SJCRH30 (cell line): ENCODE measurements around the gene ADGRG4. TPM values are rescaled to one million over a fixed set of nuclear protein-coding genes. Genes with fewer than 3 reads are reported as not detected.
"Not testable (repeated sequence)": the region's sequence is repeated elsewhere in the genome, so short reads cannot be mapped to it uniquely, and the experiment has no call there.

Experiments
- DNase-seq, 2 experiments: peaks; one replicate each; pipeline ENCODE4 v3.0.0-alpha.2; 2015 to 2020
- H3K27ac ChIP-seq: fragments of 250-450 bp; sonication (Bioruptor Pico); 2 replicates; pipeline ENCODE4 v1.5.1; 2020; ENCODE audit warnings: mild to moderate bottlenecking, moderate library complexity
- H3K27me3 ChIP-seq: fragments of 250-450 bp; sonication (Bioruptor Pico); 2 replicates; pipeline ENCODE4 v1.5.1; 2020; ENCODE audit warnings: mild to moderate bottlenecking, moderate library complexity
- H3K36me3 ChIP-seq: fragments of 250-450 bp; sonication (Bioruptor Pico); 2 replicates; pipeline ENCODE4 v1.5.1; 2020; ENCODE audit warnings: mild to moderate bottlenecking, moderate library complexity
- H3K4me1 ChIP-seq: fragments of 250-450 bp; sonication (Bioruptor Pico); 2 replicates; pipeline ENCODE4 v1.5.1; 2020; ENCODE audit warnings: mild to moderate bottlenecking, moderate library complexity
- H3K4me3 ChIP-seq: fragments of 250-450 bp; sonication (Bioruptor Pico); 2 replicates; pipeline ENCODE4 v1.5.1; 2020; ENCODE audit warnings: mild to moderate bottlenecking, moderate library complexity
- H3K9me3 ChIP-seq: fragments of 250-450 bp; sonication (Bioruptor Pico); replicated peaks from 2 replicates; pipeline ENCODE4 v1.5.1; 2020; ENCODE audit warnings: mild to moderate bottlenecking, moderate library complexity
- total RNA-seq: library from RNA; depleted of rRNA; stranded (reverse); fragments of >200 nt; shearing (Covaris generic); gene quantifications from 2 replicates; pipeline ENCODE4 v1.2.3, GENCODE V29; 2014; rRNA removed

Gene ADGRG4, protein sequence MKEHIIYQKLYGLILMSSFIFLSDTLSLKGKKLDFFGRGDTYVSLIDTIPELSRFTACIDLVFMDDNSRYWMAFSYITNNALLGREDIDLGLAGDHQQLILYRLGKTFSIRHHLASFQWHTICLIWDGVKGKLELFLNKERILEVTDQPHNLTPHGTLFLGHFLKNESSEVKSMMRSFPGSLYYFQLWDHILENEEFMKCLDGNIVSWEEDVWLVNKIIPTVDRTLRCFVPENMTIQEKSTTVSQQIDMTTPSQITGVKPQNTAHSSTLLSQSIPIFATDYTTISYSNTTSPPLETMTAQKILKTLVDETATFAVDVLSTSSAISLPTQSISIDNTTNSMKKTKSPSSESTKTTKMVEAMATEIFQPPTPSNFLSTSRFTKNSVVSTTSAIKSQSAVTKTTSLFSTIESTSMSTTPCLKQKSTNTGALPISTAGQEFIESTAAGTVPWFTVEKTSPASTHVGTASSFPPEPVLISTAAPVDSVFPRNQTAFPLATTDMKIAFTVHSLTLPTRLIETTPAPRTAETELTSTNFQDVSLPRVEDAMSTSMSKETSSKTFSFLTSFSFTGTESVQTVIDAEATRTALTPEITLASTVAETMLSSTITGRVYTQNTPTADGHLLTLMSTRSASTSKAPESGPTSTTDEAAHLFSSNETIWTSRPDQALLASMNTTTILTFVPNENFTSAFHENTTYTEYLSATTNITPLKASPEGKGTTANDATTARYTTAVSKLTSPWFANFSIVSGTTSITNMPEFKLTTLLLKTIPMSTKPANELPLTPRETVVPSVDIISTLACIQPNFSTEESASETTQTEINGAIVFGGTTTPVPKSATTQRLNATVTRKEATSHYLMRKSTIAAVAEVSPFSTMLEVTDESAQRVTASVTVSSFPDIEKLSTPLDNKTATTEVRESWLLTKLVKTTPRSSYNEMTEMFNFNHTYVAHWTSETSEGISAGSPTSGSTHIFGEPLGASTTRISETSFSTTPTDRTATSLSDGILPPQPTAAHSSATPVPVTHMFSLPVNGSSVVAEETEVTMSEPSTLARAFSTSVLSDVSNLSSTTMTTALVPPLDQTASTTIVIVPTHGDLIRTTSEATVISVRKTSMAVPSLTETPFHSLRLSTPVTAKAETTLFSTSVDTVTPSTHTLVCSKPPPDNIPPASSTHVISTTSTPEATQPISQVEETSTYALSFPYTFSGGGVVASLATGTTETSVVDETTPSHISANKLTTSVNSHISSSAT (N-terminal part only)
- not detected in 2 replicates for total RNA-seq

DNA sequence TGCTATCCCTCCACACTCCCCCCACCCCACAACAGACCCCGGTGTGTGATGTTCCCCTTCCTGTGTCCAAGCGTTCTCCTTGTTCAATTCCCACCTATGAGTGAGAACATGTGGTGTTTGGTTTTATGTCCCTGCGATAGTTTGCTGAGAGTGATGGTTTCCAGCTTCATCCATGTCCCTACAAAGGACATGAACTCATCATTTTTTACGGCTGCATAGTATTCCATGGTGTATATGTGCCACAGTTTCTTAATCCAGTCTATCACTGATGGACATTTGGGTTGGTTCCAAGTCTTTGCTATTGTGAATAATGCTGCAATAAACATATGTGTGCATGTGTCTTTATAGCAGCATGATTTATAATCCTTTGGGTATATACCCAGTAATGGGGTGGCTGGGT, at the start of gene ADGRG4:
Gene ADGRG4, plus strand, starts transcription at position 243 of the 400 bp plus-strand sequence. CDS start 7,815 bp downstream, outside the sequence.
- H3K4me3 ChIP-seq, H3K27ac ChIP-seq, DNase-seq: not testable (repeated sequence)

DNA sequence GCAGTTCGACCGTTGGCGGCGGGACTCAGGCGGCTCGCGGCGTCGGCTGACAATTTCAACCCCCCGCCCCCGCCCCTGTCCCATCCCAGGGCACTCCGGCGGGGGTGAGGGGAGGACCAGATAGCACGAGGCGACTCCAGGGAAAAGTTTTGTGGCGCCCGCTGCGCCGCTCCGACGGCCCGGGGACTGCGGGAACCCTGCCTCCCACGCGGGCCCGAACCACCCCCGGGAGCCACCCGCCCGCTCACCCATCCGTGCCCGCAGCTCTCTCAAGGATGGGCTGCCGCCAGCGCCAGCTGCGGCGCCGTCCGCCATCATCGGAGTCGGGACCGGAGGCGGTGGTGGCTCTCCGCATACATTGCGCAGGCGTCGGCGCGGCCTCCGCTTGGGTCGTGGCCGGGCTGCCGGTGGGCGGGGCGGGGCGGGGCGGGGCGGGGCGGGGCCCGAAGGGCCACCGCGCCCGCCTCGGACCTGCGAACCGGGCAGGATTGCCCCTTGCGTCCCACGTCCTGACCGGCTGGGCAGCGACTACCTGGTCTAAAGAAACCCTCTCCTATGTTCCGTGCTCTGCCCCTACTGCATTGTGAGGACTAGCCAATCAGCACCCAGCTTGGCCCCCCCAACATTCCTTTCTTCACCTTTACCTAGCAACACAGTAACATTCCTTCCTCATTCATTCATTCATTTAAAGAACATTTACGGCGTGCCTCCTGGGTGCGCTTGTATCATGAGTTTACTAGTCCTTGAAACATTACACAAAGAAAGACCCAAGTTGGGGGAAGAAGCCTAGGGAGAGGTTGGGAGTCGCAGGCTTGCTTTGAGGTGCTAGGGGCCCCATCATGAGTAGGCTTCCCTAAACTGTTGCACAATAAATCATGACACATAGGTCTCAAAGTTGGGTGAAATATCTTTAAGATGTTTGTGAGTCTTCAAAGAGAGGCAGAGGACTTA, 49.4 kb upstream of the ADGRG4 start, which contains the start of gene MAP7D3:
Gene MAP7D3, minus strand, starts transcription at position 360 of the 951 bp plus-strand sequence. Its CDS starts 42 bp downstream, at position 318.
- Histone ChIP-seq H3K4me3 (peak within 1 kb of the TSS; percentile 97), H3K36me3 (no peaks in the 10 kb centered on the region), H3K4me1 (no peaks in the 10 kb centered on the region; the same call in 1 of the 2 replicates), H3K27ac (peak within 1 kb of the TSS; percentile 74), H3K27me3 (no peaks in the 10 kb centered on the region), H3K9me3 (no peaks in the 10 kb centered on the region)
- DNase-seq: peak; percentile 58 to 71

More for the DNA sequence above, at the start of gene ADGRG4:
- not testable (repeated sequence) for H3K36me3 ChIP-seq, H3K27me3 ChIP-seq, H3K4me1 ChIP-seq, H3K9me3 ChIP-seq

DNA sequence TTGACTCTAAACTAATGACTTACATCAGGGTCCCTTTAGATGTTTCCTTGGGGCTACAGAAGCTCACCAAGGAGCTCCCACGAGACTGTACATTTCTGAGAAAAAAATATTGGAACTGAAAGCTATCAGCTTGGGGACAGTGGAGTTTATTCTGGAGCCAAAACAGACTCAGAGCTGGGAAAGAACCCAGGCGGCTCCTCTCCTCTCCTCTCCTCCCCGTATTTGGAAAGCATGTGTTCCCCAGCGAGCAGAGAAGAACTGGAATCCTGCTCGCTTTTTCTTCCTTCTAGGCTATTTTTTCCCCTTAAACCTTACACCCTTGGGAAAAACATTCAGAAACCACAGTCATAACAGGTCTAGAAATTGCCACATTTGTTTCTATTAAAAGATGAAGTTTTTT, 45.2 kb upstream of the ADGRG4 start:
- H3K27ac ChIP-seq: no peak overlapping the region
- no peak overlapping the region for H3K4me3 ChIP-seq
- no peaks in the 10 kb centered on the region; the same call in 1 of the 2 replicates for H3K4me1 ChIP-seq
- H3K36me3 ChIP-seq: no peaks in the 10 kb centered on the region
- H3K27me3 ChIP-seq: no peaks in the 10 kb centered on the region
- no peak for DNase-seq
- no peaks in the 10 kb centered on the region for H3K9me3 ChIP-seq

DNA sequence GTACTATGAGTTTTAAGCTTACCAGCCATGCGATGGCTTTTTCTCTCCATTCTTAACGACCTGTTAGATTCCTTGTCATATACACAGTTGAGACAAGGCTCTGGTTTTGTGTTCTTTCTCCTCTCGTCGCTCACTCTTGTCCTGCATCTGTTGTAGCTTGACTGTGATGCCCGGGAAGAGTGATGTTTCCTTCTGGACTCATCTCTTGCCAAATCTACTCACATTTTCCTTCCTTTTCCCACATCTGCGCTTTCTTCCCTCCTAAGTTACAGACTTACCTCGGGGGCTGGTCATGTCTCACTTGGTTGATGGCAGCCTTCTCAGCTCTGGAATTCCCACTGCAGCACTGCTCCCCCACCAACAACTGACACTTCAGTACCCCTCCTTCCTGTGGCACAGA, 44.7 kb upstream of the ADGRG4 start:
- Histone ChIP-seq H3K36me3 (no peaks in the 10 kb centered on the region), H3K4me3 (no peak overlapping the region), H3K9me3 (no peaks in the 10 kb centered on the region), H3K27ac (no peak overlapping the region), H3K4me1 (no peaks in the 10 kb centered on the region; the same call in 1 of the 2 replicates), H3K27me3 (no peaks in the 10 kb centered on the region)
- no peak for DNase-seq

DNA sequence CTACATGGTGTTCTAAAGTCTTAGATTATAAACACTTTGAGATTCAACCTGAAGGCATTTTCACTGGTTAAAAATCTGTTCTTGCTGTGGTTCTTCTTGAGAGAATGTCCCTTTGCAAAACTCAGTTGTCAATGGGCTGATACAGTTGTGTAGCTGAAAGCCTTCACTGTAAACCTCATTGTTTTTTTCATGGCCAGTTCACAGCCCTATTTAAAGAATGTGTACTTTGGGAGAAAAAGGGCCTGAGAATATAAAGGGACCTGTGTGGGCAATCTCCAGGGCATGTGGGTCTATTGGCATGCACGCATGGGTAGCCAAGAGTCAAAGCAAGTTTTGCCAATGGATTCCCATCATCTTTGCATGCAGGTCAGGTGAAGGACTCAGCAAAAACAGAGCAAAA, 41.8 kb upstream of the ADGRG4 start:
- Histone ChIP-seq H3K27ac (no peak overlapping the region), H3K4me3 (no peak overlapping the region), H3K4me1 (no peaks in the 10 kb centered on the region), H3K9me3 (no peaks in the 10 kb centered on the region), H3K36me3 (no peaks in the 10 kb centered on the region), H3K27me3 (no peaks in the 10 kb centered on the region)
- no peak for DNase-seq

DNA sequence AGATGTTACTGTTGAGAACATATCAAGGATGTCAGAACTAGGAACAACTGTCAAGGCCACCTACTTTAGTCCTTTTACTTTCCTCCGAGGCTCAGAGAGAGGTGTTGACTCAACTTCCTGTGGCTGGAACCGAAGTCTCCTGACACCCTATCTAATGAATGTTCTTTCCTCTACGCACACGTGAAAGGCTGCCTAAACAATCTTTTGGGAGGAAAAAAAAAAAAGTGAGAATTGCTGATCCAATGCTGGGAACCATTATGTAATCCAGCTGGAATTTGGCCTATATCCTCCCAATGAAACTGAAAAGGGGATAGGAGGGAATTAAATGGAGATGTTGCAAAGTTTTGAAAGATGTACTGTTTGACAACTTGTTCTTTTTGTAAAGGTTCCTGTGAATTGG, 41.2 kb upstream of the ADGRG4 start:
- no peaks in the 10 kb centered on the region for H3K9me3 ChIP-seq
- H3K27ac ChIP-seq: no peak overlapping the region
- no peaks in the 10 kb centered on the region for H3K27me3 ChIP-seq
- DNase-seq: no peak
- no peak overlapping the region for H3K4me3 ChIP-seq
- no peaks in the 10 kb centered on the region for H3K36me3 ChIP-seq
- no peaks in the 10 kb centered on the region for H3K4me1 ChIP-seq

DNA sequence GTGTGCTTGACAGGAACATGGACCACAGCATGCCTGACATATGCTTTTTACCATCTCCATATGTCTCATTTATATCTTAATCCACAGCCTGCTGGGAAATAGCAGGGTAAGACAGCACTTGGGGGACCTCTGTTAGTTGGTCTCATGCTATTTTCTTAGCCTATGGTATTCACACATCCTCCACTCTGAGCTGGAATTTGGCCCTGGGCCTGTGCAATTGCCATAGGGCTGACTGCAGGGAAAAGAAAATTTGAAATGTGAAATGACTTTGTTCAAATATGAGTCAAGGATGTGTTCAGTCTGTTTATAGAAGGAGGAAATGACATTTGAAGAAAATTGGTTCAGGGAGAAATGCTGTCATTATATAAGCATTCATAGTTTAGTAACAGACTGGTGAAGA, 40.0 kb upstream of the ADGRG4 start:
- Histone ChIP-seq H3K27me3 (no peaks in the 10 kb centered on the region), H3K9me3 (no peaks in the 10 kb centered on the region), H3K36me3 (no peaks in the 10 kb centered on the region), H3K27ac (no peak overlapping the region), H3K4me1 (no peaks in the 10 kb centered on the region), H3K4me3 (no peak overlapping the region)
- DNase-seq: no peak

DNA sequence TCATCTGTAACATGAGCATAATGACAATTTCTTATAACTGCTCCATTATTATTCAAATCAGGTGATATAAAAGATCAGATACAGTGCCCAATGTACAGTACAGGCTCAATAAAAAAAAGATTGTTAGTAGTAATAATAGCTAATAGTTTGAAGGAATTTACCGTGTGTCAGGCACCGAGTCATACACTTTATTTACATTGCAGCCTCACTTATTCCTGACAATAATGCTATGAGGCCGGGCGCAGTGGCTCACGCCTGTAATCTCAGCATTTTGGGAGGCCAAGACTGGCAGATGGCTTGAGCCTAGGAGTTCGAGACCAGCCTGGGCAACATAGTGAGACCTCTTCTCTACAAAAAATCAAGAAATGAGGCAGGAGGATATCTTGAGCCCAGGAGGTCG, 39.4 kb upstream of the ADGRG4 start:
- H3K4me3 ChIP-seq: no peak overlapping the region
- no peak for DNase-seq
- H3K36me3 ChIP-seq: no peaks in the 10 kb centered on the region
- H3K4me1 ChIP-seq: no peaks in the 10 kb centered on the region
- H3K27me3 ChIP-seq: no peaks in the 10 kb centered on the region
- no peaks in the 10 kb centered on the region for H3K9me3 ChIP-seq
- no peak overlapping the region for H3K27ac ChIP-seq

DNA sequence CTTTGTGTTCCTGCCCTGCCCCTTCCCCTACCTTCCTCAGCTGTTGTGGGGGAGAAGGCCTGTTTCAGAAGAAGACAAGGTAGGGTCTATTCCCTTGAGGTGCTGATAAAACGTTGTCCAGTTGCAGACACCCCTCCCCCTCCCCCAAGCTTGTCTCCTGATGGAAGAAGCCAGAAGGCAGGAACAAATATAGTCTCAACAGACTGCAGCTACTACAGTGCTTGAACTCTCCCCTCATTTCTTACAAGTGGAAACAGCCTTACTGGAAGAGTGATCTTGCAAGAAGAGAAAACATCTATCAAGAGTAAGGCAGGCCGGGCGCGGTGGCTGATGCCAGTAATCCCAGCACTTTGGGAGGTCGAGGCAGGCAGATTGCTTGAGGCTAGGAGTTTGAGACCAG, 38.5 kb upstream of the ADGRG4 start:
- no peaks in the 10 kb centered on the region for H3K4me1 ChIP-seq
- H3K4me3 ChIP-seq: no peak overlapping the region
- no peaks in the 10 kb centered on the region for H3K36me3 ChIP-seq
- no peak for DNase-seq
- no peaks in the 10 kb centered on the region for H3K27me3 ChIP-seq
- H3K9me3 ChIP-seq: no peaks in the 10 kb centered on the region
- H3K27ac ChIP-seq: no peak overlapping the region

DNA sequence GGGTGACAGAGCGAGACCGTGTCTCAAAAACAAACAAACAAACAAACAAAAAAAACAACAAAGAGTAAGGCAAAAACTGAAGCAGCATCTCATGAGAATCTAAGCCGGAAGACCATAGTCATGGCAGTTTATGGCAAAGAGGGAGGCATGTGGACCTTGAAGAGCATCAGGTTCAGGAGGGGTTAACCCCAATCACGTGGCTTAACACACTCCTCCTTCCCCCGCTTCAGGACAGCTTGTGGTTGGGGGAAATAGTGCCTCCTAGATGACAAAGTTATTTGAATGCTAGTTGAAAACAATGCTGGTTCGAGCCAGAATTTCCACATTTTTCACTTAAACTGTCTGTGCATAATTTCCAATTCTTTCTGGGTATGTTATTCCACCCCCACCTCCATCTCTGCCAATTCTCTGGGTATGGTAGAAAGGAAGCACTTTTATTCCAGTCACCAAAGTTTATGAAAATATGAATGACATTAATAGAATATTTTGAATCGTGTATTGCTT, 37.9 kb upstream of the ADGRG4 start:
- no peak for DNase-seq
- no peaks in the 10 kb centered on the region for H3K27me3 ChIP-seq
- no peaks in the 10 kb centered on the region for H3K9me3 ChIP-seq
- no peaks in the 10 kb centered on the region for H3K4me1 ChIP-seq
- no peak overlapping the region for H3K27ac ChIP-seq
- no peaks in the 10 kb centered on the region for H3K36me3 ChIP-seq
- H3K4me3 ChIP-seq: no peak overlapping the region

DNA sequence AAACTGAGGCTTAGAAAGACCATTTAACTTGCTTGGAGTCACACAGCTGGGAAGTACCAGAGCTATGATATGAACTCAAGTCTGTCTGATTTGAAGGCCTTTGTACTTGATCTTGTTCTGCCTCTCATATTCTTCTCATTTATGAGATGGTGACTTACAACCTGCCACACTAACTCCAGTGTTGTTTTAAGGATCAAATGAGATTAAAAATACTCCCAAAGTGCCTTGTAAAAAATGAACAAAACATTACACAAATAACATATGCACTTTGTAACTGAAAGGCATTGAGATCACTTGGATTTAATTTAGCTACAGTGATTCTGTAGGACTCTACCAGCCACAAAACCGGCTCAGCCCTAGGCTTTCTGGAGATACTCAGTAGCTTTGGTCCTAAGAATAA, 33.9 kb upstream of the ADGRG4 start:
- Histone ChIP-seq H3K4me3 (no peak overlapping the region), H3K27me3 (no peaks in the 10 kb centered on the region), H3K4me1 (no peaks in the 10 kb centered on the region)

DNA sequence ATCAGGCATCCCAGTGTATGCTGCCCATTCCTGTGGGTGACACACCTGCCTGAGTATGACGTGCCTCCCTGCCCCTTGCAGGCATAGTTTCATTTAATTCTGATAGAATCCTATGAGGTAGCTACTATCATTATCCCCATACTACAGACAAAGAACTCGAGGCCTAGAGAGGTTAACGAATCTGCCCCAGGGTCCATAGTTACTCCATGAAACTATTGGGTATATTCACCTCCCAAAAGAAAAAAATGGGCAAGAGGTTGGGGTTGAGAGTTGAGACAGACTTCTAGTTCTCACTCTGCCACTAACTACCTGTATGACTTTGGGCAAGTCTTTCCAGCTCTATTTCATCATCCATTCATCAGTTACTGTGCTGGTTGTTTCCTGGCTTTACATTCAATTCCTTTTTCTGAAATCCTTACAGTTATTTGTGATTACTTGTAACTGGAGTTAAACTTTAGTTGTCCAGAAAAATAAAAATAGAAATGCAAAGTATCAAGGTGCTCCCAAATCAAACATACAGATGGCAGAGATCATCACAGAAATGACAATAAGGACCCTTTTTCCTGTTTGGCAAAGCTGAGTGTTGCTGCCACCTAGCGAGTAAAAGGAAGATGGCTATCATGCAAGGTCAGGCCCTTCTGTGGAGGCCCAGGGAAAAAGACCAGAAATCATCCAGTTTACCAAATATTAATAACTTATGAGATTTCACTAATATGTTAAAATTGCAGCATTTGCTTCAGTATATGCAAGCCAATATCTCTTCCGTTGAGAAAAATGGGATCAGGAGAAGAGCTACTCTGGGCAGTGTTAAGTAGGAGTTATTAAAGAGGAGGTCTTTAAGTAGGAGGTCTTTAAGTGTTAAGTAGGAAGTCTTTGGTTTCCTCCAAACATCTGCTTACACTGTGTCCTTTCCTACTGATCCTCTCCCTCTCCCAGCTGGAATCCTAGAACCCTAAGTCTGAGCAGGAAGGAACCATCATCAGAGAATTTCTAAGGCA, 32.4 kb upstream of the ADGRG4 start:
- H3K4me3 ChIP-seq: no peak overlapping the region
- H3K27me3 ChIP-seq: no peaks in the 10 kb centered on the region
- no peak overlapping the region for H3K27ac ChIP-seq
- peak; percentile 22 to 61 for DNase-seq
- H3K4me1 ChIP-seq: no peaks in the 10 kb centered on the region
- no peaks in the 10 kb centered on the region for H3K9me3 ChIP-seq
- H3K36me3 ChIP-seq: no peaks in the 10 kb centered on the region

More for the DNA sequence above, 33.9 kb upstream of the ADGRG4 start:
- Histone ChIP-seq H3K27ac (no peak overlapping the region), H3K9me3 (no peaks in the 10 kb centered on the region), H3K36me3 (no peaks in the 10 kb centered on the region)
- no peak for DNase-seq
